ENCODE results near the gene AMPD1. TPM values are rescaled to one million over a fixed set of nuclear protein-coding genes. Genes with fewer than 3 reads are reported as not detected.

Gene AMPD1
- total RNA-seq, 1 experiment from 2014 or later, result not detected

DNA sequence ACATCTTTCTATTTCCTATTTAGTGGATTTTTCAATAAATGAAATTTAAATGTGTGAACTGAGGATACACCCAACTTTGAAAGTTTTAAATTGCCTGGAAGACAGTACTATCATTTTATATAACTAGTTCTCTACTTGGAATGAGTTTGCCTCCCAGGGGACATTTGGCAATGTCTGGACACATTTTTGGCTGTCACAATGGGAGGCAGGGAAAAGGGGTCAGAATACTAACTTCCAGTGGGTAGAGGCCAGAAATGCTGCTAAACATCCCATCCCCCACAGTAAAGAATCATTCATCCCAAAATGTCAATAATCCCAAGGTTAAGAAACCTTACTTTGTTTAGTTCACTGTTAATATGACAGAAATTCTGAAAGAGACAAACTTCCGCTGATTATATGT lies 34.4 kb upstream of the AMPD1 start:
- peaks cover 64 to 94% (median 88%) of the 10 kb centered on the region in 3 experiments for H3K36me3 Mint-ChIP-seq (ENCODE audit: insufficient read depth in 1 of 3, low read depth in 3 of 3)
- H4K5ac ChIP-seq (ENCODE audit: insufficient read length, low read depth, low read length), result no peak overlapping the region

More for the DNA sequence above, 34.4 kb upstream of the AMPD1 start:
- Mint-ChIP-seq H3K27me3 (ENCODE audit: low read depth) (no peaks in the 10 kb centered on the region), H3K27ac (no peak overlapping the region; a peak in 1 of 7 replicates), H3K9me3 (no peaks in the 10 kb centered on the region), H3K4me1 (no peaks in the 10 kb centered on the region), H3K4me3 (no peak overlapping the region)
- Histone ChIP-seq H2AFZ (ENCODE audit: low read length) (no peak overlapping the region), H3T11ph (ENCODE audit: low read length) (no peak overlapping the region), H2AK5ac (ENCODE audit: insufficient read length, low read length) (no peak overlapping the region), H3K23me2 (ENCODE audit: insufficient read length, low read depth, low read length, poor library complexity, severe bottlenecking) (no peaks in the 10 kb centered on the region), H3K9ac (ENCODE audit: extremely low read depth, insufficient read length, low read length) (no peak overlapping the region), H2BK120ac (ENCODE audit: low read depth, low read length, poor library complexity, severe bottlenecking) (no peak overlapping the region), H3K18ac (ENCODE audit: insufficient read length, low read depth, low read length) (no peak overlapping the region), H3K27ac (ENCODE audit: insufficient read length, low read depth, low read length) (no peak overlapping the region), H2BK20ac (ENCODE audit: low read depth, low read length, poor library complexity, severe bottlenecking) (no peak overlapping the region), H2BK12ac (ENCODE audit: insufficient read length, low read depth, low read length) (no peak overlapping the region), H3K4ac (ENCODE audit: low read depth, low read length) (no peak overlapping the region), H3K4me2 (ENCODE audit: insufficient read depth, insufficient read length, low read length) (no peak overlapping the region), H2BK15ac (ENCODE audit: low read depth, low read length) (no peak overlapping the region), H3K79me2 (ENCODE audit: insufficient read depth, low read length) (no peaks in the 10 kb centered on the region), H2BK5ac (ENCODE audit: insufficient read length, low read length) (no peak overlapping the region), H3K14ac (ENCODE audit: insufficient read depth, low read length) (no peak overlapping the region), H4K91ac (ENCODE audit: insufficient read length, low read depth, low read length) (no peak overlapping the region), H3K27me3 (ENCODE audit: insufficient read depth, low read length) (no peaks in the 10 kb centered on the region), H4K8ac (replicated peaks; ENCODE audit: insufficient read length, low read depth, low read length) (no peak overlapping the region), H3K56ac (ENCODE audit: insufficient read length, low read depth, low read length) (no peak overlapping the region), H4K20me1 (ENCODE audit: control insufficient read depth, insufficient read depth, insufficient read length) (no peaks in the 10 kb centered on the region), H3K23ac (ENCODE audit: insufficient read length, low read depth, low read length) (no peak overlapping the region), H3K4me1 (ENCODE audit: insufficient read depth, low read length) (no peaks in the 10 kb centered on the region), H3K9me3 (ENCODE audit: control insufficient read depth, low read depth, low read length) (no peaks in the 10 kb centered on the region), H3K79me1 (ENCODE audit: insufficient read depth, low read depth, low read length, poor library complexity, severe bottlenecking) (no peaks in the 10 kb centered on the region)
- TF ChIP-seq, protein P1, sequence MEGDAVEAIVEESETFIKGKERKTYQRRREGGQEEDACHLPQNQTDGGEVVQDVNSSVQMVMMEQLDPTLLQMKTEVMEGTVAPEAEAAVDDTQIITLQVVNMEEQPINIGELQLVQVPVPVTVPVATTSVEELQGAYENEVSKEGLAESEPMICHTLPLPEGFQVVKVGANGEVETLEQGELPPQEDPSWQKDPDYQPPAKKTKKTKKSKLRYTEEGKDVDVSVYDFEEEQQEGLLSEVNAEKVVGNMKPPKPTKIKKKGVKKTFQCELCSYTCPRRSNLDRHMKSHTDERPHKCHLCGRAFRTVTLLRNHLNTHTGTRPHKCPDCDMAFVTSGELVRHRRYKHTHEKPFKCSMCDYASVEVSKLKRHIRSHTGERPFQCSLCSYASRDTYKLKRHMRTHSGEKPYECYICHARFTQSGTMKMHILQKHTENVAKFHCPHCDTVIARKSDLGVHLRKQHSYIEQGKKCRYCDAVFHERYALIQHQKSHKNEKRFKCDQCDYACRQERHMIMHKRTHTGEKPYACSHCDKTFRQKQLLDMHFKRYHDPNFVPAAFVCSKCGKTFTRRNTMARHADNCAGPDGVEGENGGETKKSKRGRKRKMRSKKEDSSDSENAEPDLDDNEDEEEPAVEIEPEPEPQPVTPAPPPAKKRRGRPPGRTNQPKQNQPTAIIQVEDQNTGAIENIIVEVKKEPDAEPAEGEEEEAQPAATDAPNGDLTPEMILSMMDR (conservative IDR thresholded peaks at IDR 0.05), result no peak
- no peak for DNase-seq
- no CpG with 5 or more reads among the region's 1 CpG for WGBS (ENCODE audit: extremely low coverage, insufficient read length, low lambda C conversion rate)
